GM12878 (cell line): Measurements from ENCODE around the gene MAML2. TPM values are rescaled to one million over a fixed set of nuclear protein-coding genes. Genes with fewer than 3 reads are reported as not detected.
"Not testable (repeated sequence)": the region's sequence is repeated elsewhere in the genome, so short reads cannot be mapped to it uniquely, and the experiment has no call there.

Experiments
- ATAC-seq: fragments of 200-7000 bp; cut with Tn5 transposase; 3 replicates; pipeline ENCODE4 v1.9.1; 2020; ENCODE audit warnings: mild to moderate bottlenecking, moderate library complexity
- BruUV-seq: library from RNA; stranded (reverse); fragments of 400-500 nt; replicated peaks from 2 replicates; lab custom pipeline; 2021; lab: Mats Ljungman, UMichigan
- CTCF ChIA-PET: fragments of 300-600 bp; sonication (Branson Sonifier 250); formaldehyde crosslinking; extraction: SDS; loops from one replicate; lab custom pipeline; 2021; ENCODE audit warnings: inconsistent platforms; lab: Yijun Ruan, JAX
- POLR2A ChIA-PET: fragments of 350-600 bp; formaldehyde crosslinking; extraction: SDS; loops from one replicate; lab custom pipeline; 2021; ENCODE audit warnings: inconsistent platforms; lab: Charles Lee
- RAD21 ChIA-PET: fragments of 300-600 bp; sonication (Branson Sonifier 250); formaldehyde crosslinking; loops from one replicate; lab custom pipeline; 2023; ENCODE audit warnings: antibody characterized with exemption; ENCODE audit not compliant: unreplicated experiment; lab: Charles Lee
- SMC1A ChIA-PET: fragments of 300-600 bp; sonication (Branson Sonifier 250); formaldehyde crosslinking; loops from one replicate; lab custom pipeline; 2023; ENCODE audit not compliant: unreplicated experiment, uncharacterized antibody; lab: Charles Lee
- DNase-seq: peaks from one replicate; pipeline ENCODE4 v3.0.0-alpha.2; 2011; ENCODE audit warnings: low read depth, low spot score
- FAIRE-seq: peaks from 3 replicates; lab custom pipeline; 2011; peaks lifted over from hg19 to GRCh38; lab: Jason Lieb, UNC
- H2AFZ ChIP-seq: 2 replicates; pipeline ENCODE4 v1.6.0; 2011; ENCODE audit warnings: low read depth, low read length, control low read depth; ENCODE audit not compliant: control insufficient read depth
- H3K27ac ChIP-seq: 2 replicates; pipeline ENCODE4 v1.5.1; 2011; ENCODE audit warnings: control low read depth; ENCODE audit not compliant: control insufficient read depth, insufficient read depth
- H3K27me3 ChIP-seq, 2 experiments: replicated peaks in 1 of 2; 2 replicates each; pipeline versions ENCODE4 v1.6.0 to v1.6.1; 2011; ENCODE audit warnings: low read length in 1 of 2; ENCODE audit not compliant: control insufficient read depth in 2 of 2, insufficient read depth in 2 of 2
- H3K36me3 ChIP-seq, 2 experiments: 2 replicates each; pipeline ENCODE4 v1.5.1; 2011; ENCODE audit warnings: low read length in 1 of 2; ENCODE audit not compliant: control insufficient read depth in 2 of 2, insufficient read depth in 2 of 2
- H3K4me1 ChIP-seq: 2 replicates; pipeline ENCODE4 v1.6.1; 2011; ENCODE audit warnings: mild to moderate bottlenecking, low read length, moderate library complexity, mixed read lengths; ENCODE audit not compliant: control insufficient read depth, insufficient read depth
- H3K4me2 ChIP-seq: 2 replicates; pipeline ENCODE4 v1.6.0; 2011; ENCODE audit warnings: control low read depth; ENCODE audit not compliant: control insufficient read depth, insufficient read depth
- H3K4me3 ChIP-seq: fragments of 200-600 bp; sonication (generic); 2 replicates; pipeline ENCODE4 v1.5.1; 2016
- H3K79me2 ChIP-seq: 2 replicates; pipeline ENCODE4 v1.6.0; 2011; ENCODE audit warnings: low read length; ENCODE audit not compliant: control insufficient read depth, insufficient read depth
- H3K9ac ChIP-seq: 2 replicates; pipeline ENCODE4 v1.8.0; 2011; ENCODE audit warnings: low read length, control low read depth, mixed read lengths; ENCODE audit not compliant: control insufficient read depth, insufficient read depth
- H3K9me3 ChIP-seq: replicated peaks from 3 replicates; pipeline ENCODE4 v1.5.1; 2011; ENCODE audit warnings: mild to moderate bottlenecking, low read length; ENCODE audit not compliant: control insufficient read depth, insufficient read depth
- H4K20me1 ChIP-seq: 2 replicates; pipeline ENCODE4 v1.6.0; 2011; ENCODE audit not compliant: control insufficient read depth, insufficient read depth
- BCL11A ChIP-seq: IDR thresholded peaks from 2 replicates; pipeline ENCODE4 v1.6.1; 2011; ENCODE audit warnings: low read depth, low read length
- IKZF1 ChIP-seq: fragments of 450-650 bp; conservative IDR thresholded peaks from 2 replicates; pipeline ENCODE4 v1.6.1; 2017; ENCODE audit warnings: antibody characterized with exemption, mild to moderate bottlenecking
- NFIC ChIP-seq: IDR thresholded peaks from 2 replicates; pipeline ENCODE4 v1.6.1; 2012; ENCODE audit warnings: low read depth, mild to moderate bottlenecking, inconsistent platforms, low read length, moderate library complexity
- PAX5 ChIP-seq: IDR thresholded peaks from 2 replicates; pipeline ENCODE4 v1.6.1; 2011; ENCODE audit warnings: low read depth, low read length, borderline replicate concordance
- SREBF1 ChIP-seq: IDR thresholded peaks from 2 replicates; pipeline ENCODE4 v1.6.1; 2012; ENCODE audit warnings: mild to moderate bottlenecking, low read length
- STAT3 ChIP-seq: IDR thresholded peaks from 2 replicates; pipeline ENCODE4 v1.6.1; 2011; ENCODE audit warnings: low read depth, low read length, improper control_type of control experiment
- ZNF217 ChIP-seq: fragments of 450-650 bp; IDR thresholded peaks from 2 replicates; pipeline ENCODE4 v1.6.1; 2017; ENCODE audit warnings: antibody characterized with exemption, mild to moderate bottlenecking
- WGBS: methylation state at CpG from one replicate; pipeline ENCODE4 v1.1.6; 2016; ENCODE audit warnings: low lambda C conversion rate; ENCODE audit not compliant: insufficient replicate concordance, insufficient coverage; ENCODE audit errors: missing lambda C conversion rate; 5-methylcytosine and 5-hydroxymethylcytosine counted together
- in situ Hi-C: fragments of 300-500 bp; cut with MboI; formaldehyde crosslinking; loops from 9 replicates; pipeline ENCODE4 v1.14.3; 2018; ENCODE audit warnings: mixed read lengths
- intact Hi-C: fragments of 100-400 bp; cut with micrococcal nuclease; formaldehyde crosslinking; loops from one replicate; pipeline ENCODE4 v1.14.2; 2022; ENCODE audit not compliant: unreplicated experiment
- polyA plus RNA-seq, 11 experiments: library from polyadenylated mRNA; depleted of rRNA in 4 of 11; unstranded in 6 of 11; stranded (reverse) in 5 of 11; fragments of >200 nt; fragmentation: Nextera tagmentation in 4 of 11; fragmentation: Illumina TruSeq in 1 of 11; extraction: Ambion mirVana in 4 of 11; extraction: Trizol in 1 of 11; gene quantifications; 1 replicate in 1 of 11; 2 replicates in 10 of 11; pipeline versions ENCODE4 v1.2.1 to v1.2.3, GENCODE V29; 2011 to 2016; ENCODE audit warnings: inconsistent platforms in 2 of 11, missing spikeins in 2 of 11, low read depth in 1 of 11
- total RNA-seq, 4 experiments: library from RNA; depleted of rRNA in 3 of 4; stranded (reverse); fragments of >200 nt in 3 of 4; fragmentation: Illumina TruSeq in 1 of 4; extraction: Trizol in 1 of 4; gene quantifications; 2 replicates each; pipeline versions ENCODE4 v1.2.1 to v1.2.3, GENCODE V29; 2013 to 2021

The MAML2 gene
- total and polyA plus RNA-seq, 10 of the 15 experiments (the other 5 are each of a cell fraction or from before 2014, with no cell fraction given): 2.5 to 15.1 (median 12.0) TPM

DNA sequence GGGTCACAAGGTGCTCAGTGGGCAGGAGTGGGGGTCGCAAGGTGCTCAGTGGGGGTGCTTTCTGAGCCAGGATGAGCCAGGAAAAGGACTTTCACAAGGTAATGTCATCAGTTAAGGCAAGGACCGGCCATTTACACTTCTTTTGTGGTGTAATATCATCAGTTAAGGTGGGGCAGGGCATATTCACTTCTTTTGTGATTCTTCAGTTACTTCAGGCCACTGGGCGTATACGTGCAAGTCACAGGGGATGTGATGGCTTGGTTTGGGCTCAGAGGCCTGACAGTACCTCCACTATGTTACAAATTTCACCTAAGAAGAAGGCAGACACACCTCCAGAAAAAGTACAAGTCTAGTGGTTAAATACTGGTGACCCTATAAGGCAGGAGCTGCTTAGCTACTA lies 162.1 kb downstream of the MAML2 start:
- DNase-seq, H2AFZ ChIP-seq, H3K4me2 ChIP-seq, H3K27ac ChIP-seq, FAIRE-seq, H3K9me3 ChIP-seq, BruUV-seq, intact Hi-C loops, in situ Hi-C loops, H3K27me3 ChIP-seq, H3K79me2 ChIP-seq, POLR2A ChIA-PET, H3K4me3 ChIP-seq, ATAC-seq, CTCF ChIA-PET, H4K20me1 ChIP-seq, H3K9ac ChIP-seq, H3K36me3 ChIP-seq: not testable (repeated sequence)
- 95% methylated on average over 4 of the region's 4 CpGs for WGBS
- ChIA-PET SMC1A (interaction anchor here (1.0 to 1.4 kb wide), 2 partner anchors 31 to 158 kb away, joined by 3 to 4 read pairs; no protein-coding TSS in a partner anchor), RAD21 (interaction anchor here (0.6 kb wide), 1 partner anchor 93 kb away, joined by 3 read pairs; no protein-coding TSS in a partner anchor)
- H3K4me1 ChIP-seq: peaks cover 34% of the 10 kb centered on the region

DNA sequence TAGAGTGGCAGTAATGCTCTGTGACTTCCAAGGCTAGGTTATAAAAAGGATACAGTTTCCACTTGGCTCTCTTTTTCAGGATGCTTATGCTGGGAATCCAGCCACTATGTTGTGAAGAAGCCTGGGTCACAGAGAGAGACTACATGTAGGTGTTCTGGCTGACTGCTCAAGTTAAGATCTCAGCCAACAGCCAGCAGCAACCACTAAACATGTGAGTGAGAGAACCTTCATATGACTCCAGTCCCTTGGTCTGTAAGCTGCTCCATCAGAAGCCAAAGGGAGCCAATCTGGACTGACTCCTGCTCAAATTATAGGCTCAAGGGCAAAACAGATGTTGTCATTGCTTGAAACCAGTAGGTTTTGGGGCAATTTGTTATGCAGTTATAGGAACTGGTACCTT lies 162.7 kb downstream of the MAML2 start:
- Histone ChIP-seq H3K79me2 (peaks cover 7% of the 10 kb centered on the region; the same call in 1 of the 2 replicates), H3K4me1 (peaks cover 28% of the 10 kb centered on the region), H3K27ac (peak overlapping the region; percentile 59), H3K9ac (no peak overlapping the region), H3K4me2 (no peak overlapping the region; the same call in 1 of the 2 replicates), H3K4me3 (no peak overlapping the region), H4K20me1 (no peaks in the 10 kb centered on the region), H3K36me3 (no peaks in the 10 kb centered on the region), H3K27me3 (no peaks in the 10 kb centered on the region), H2AFZ (no peak overlapping the region), H3K9me3 (no peaks in the 10 kb centered on the region)
- ChIA-PET RAD21 (interaction anchor here (0.6 kb wide), 1 partner anchor 94 kb away, joined by 3 read pairs; no protein-coding TSS in a partner anchor), CTCF (no interaction called here), SMC1A (interaction anchor here (1.0 to 1.4 kb wide), 4 partner anchors 31 to 161 kb away, joined by 3 to 4 read pairs (median 4); no protein-coding TSS in a partner anchor), POLR2A (no interaction called here)
- in situ Hi-C loops: no loop called here
- TF ChIP-seq PAX5: no peak
- TF ChIP-seq SREBF1: no peak
- no peak for TF ChIP-seq BCL11A
- no peak for TF ChIP-seq IKZF1
- no peak for TF ChIP-seq STAT3
- TF ChIP-seq ZNF217: no peak
- no peak for TF ChIP-seq NFIC
- BruUV-seq: no TSS peak
- no peak for FAIRE-seq
- no peak for DNase-seq
- intact Hi-C loops: no loop called here
- ATAC-seq: peak; percentile 34; the same call in 2 of the 3 replicates
